Measurements from ENCODE around the gene METTL22. TPM values are rescaled to one million over a fixed set of nuclear protein-coding genes. Genes with fewer than 3 reads are reported as not detected.

METTL22 gene
- total and polyA plus RNA-seq, 4 donors = 6.5 to 17.9 (median 14.4) TPM

DNA sequence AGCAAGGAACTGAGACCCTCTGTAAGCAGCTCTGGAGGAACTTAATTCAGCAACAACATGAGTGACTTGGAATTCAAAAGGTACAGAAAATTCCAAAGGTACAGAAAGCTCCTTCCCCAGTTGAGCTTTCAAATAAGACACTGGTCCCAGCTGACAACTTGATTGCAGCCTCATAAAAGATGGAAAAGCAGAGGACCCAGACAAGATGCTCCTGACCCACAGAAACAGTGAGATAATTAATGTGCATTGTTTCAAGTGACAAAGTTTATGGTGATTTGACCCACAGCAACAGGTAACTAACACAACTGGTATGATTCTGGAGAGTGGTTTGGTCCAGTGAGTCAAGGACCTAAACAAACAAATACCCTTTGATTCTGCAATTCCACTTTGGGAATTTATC lies 15.9 kb upstream of the METTL22 start:
- no peak for DNase-seq (ENCODE audit: low spot score)
- H3K9ac ChIP-seq (ENCODE audit: low read depth in 1 of 2, low read length in 2 of 2) = no peak overlapping the region
- no peaks in the 10 kb centered on the region for H3K4me1 ChIP-seq (ENCODE audit: control insufficient read depth in 4 of 4, insufficient read depth in 4 of 4, low read length in 3 of 4)
- peaks cover 0 to 2% (median 0%) of the 10 kb centered on the region in 4 donors for H3K9me3 ChIP-seq (ENCODE audit: control insufficient read depth in 4 of 4, low read length in 3 of 4)
- no peaks in the 10 kb centered on the region for H3K36me3 ChIP-seq (ENCODE audit: control insufficient read depth in 4 of 4, insufficient read depth in 3 of 4, low read depth in 1 of 4, low read length in 3 of 4)
- H3K27ac ChIP-seq (ENCODE audit: low read depth in 1 of 2, low read length in 2 of 2) = no peak overlapping the region
- no peak overlapping the region for H3K4me3 ChIP-seq (ENCODE audit: low read depth in 1 of 3, low read length in 3 of 3)
- peaks cover 0 to 3% (median 0%) of the 10 kb centered on the region in 4 donors for H3K27me3 ChIP-seq (ENCODE audit: control insufficient read depth in 4 of 4, insufficient read depth in 4 of 4, low read length in 3 of 4)
- no peak for TF ChIP-seq HNF4A (conservative IDR thresholded peaks at IDR 0.05)
- no peak for TF ChIP-seq YY1 (IDR thresholded peaks at IDR 0.05)
- TF ChIP-seq, protein P1, sequence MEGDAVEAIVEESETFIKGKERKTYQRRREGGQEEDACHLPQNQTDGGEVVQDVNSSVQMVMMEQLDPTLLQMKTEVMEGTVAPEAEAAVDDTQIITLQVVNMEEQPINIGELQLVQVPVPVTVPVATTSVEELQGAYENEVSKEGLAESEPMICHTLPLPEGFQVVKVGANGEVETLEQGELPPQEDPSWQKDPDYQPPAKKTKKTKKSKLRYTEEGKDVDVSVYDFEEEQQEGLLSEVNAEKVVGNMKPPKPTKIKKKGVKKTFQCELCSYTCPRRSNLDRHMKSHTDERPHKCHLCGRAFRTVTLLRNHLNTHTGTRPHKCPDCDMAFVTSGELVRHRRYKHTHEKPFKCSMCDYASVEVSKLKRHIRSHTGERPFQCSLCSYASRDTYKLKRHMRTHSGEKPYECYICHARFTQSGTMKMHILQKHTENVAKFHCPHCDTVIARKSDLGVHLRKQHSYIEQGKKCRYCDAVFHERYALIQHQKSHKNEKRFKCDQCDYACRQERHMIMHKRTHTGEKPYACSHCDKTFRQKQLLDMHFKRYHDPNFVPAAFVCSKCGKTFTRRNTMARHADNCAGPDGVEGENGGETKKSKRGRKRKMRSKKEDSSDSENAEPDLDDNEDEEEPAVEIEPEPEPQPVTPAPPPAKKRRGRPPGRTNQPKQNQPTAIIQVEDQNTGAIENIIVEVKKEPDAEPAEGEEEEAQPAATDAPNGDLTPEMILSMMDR (IDR thresholded peaks at IDR 0.05; ENCODE audit: low read depth, low read length, missing input control) = no peak
- TF ChIP-seq, protein P2, sequence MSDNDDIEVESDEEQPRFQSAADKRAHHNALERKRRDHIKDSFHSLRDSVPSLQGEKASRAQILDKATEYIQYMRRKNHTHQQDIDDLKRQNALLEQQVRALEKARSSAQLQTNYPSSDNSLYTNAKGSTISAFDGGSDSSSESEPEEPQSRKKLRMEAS (IDR thresholded peaks at IDR 0.05) = no peak
- no peak for TF ChIP-seq GABPA (IDR thresholded peaks at IDR 0.05 in 1 of 2, conservative IDR thresholded peaks at IDR 0.05 in 1 of 2)
- no peak for TF ChIP-seq ZBTB33 (IDR thresholded peaks at IDR 0.05)
- no peak for TF ChIP-seq REST (IDR thresholded peaks at IDR 0.05)
- TF ChIP-seq RXRA (IDR thresholded peaks at IDR 0.05) = no peak
- TF ChIP-seq ATF3 (IDR thresholded peaks at IDR 0.05) = no peak
- no peak for TF ChIP-seq FOXA2 (IDR thresholded peaks at IDR 0.05)
- no peak for TF ChIP-seq FOXA1 (IDR thresholded peaks at IDR 0.05)
- TF ChIP-seq TAF1 (conservative IDR thresholded peaks at IDR 0.05) = no peak
- TF ChIP-seq EGR1 (IDR thresholded peaks at IDR 0.05; ENCODE audit: low read depth in 2 of 2) = no peak
- TF ChIP-seq JUND (IDR thresholded peaks at IDR 0.05) = no peak

GRCh38 chr16:8607214-8607613 lies 14.3 kb upstream of the METTL22 start:
- Histone ChIP-seq H3K9ac (ENCODE audit: low read depth in 1 of 2, low read length in 2 of 2) (no peak overlapping the region), H3K36me3 (ENCODE audit: control insufficient read depth in 4 of 4, insufficient read depth in 3 of 4, low read depth in 1 of 4, low read length in 3 of 4) (no peaks in the 10 kb centered on the region), H3K4me1 (ENCODE audit: control insufficient read depth in 4 of 4, insufficient read depth in 4 of 4, low read length in 3 of 4) (no peaks in the 10 kb centered on the region), H3K27ac (ENCODE audit: low read depth in 1 of 2, low read length in 2 of 2) (no peak overlapping the region), H3K4me3 (ENCODE audit: low read depth in 1 of 3, low read length in 3 of 3) (no peak overlapping the region), H3K27me3 (ENCODE audit: control insufficient read depth in 4 of 4, insufficient read depth in 4 of 4, low read length in 3 of 4) (peaks cover 0 to 3% (median 1%) of the 10 kb centered on the region in 4 donors), H3K9me3 (ENCODE audit: control insufficient read depth in 4 of 4, low read length in 3 of 4) (no peaks in the 10 kb centered on the region)
- 70% methylated on average over 9 of the region's 9 CpGs for WGBS
- no peak for DNase-seq (ENCODE audit: low spot score)
- no peak for TF ChIP-seq NR2F2 (IDR thresholded peaks at IDR 0.05)
- TF ChIP-seq, protein P2 (IDR thresholded peaks at IDR 0.05) = no peak
- TF ChIP-seq, protein P1 (IDR thresholded peaks at IDR 0.05; ENCODE audit: low read depth, low read length, missing input control) = no peak
- no peak for TF ChIP-seq FOXA2 (IDR thresholded peaks at IDR 0.05)
- TF ChIP-seq YY1 (IDR thresholded peaks at IDR 0.05) = no peak
- TF ChIP-seq RAD21 (IDR thresholded peaks at IDR 0.05) = no peak
- no peak for TF ChIP-seq JUND (IDR thresholded peaks at IDR 0.05)
- TF ChIP-seq SP1 (IDR thresholded peaks at IDR 0.05) = no peak
- no peak for TF ChIP-seq EGR1 (IDR thresholded peaks at IDR 0.05; ENCODE audit: low read depth in 2 of 2)
- TF ChIP-seq ATF3 (IDR thresholded peaks at IDR 0.05) = no peak
- TF ChIP-seq HNF4A (conservative IDR thresholded peaks at IDR 0.05) = no peak
- TF ChIP-seq HNF4G (IDR thresholded peaks at IDR 0.05) = no peak
- no peak for TF ChIP-seq RXRA (IDR thresholded peaks at IDR 0.05)

Data from liver (tissue), 9 donors.